Measurements from ENCODE around the gene URB1.
A peak's percentile ranks its signal among the peaks of the same experiment; 100 is the strongest.
"Not testable (repeated sequence)": the region's sequence is repeated elsewhere in the genome, so short reads cannot be mapped to it uniquely, and the experiment has no call there.

The URB1 gene

GRCh38 chr21:32278103-32278502 lies 114.7 kb downstream of the URB1 start:
- Histone ChIP-seq H3K4me1 (ENCODE audit: control insufficient read depth, insufficient read depth, low read length) (peaks cover 5% of the 10 kb centered on the region), H3K36me3 (ENCODE audit: control insufficient read depth, insufficient read depth, low read length) (no peaks in the 10 kb centered on the region), H3K27ac (ENCODE audit: low read depth, low read length) (no peak overlapping the region), H3K27me3 (ENCODE audit: control insufficient read depth, insufficient read depth, low read length) (no peaks in the 10 kb centered on the region), H3K9ac (ENCODE audit: low read length) (no peak overlapping the region), H3K4me3 (ENCODE audit: low read length) (peak overlapping the region; percentile 92)

GRCh38 chr21:32276671-32277070 lies 116.1 kb downstream of the URB1 start:
- Histone ChIP-seq H3K9ac (ENCODE audit: low read length) (no peak overlapping the region), H3K4me1 (ENCODE audit: control insufficient read depth, insufficient read depth, low read length) (peaks cover 5% of the 10 kb centered on the region), H3K27me3 (ENCODE audit: control insufficient read depth, insufficient read depth, low read length) (no peaks in the 10 kb centered on the region), H3K36me3 (ENCODE audit: control insufficient read depth, insufficient read depth, low read length) (no peaks in the 10 kb centered on the region), H3K27ac (ENCODE audit: low read depth, low read length) (no peak overlapping the region), H3K4me3 (ENCODE audit: low read length) (no peak overlapping the region)

GRCh38 chr21:32270748-32271147 lies 122.1 kb downstream of the URB1 start:
- Histone ChIP-seq H3K36me3 (ENCODE audit: control insufficient read depth, insufficient read depth, low read length) (no peaks in the 10 kb centered on the region), H3K4me1 (ENCODE audit: control insufficient read depth, insufficient read depth, low read length) (no peaks in the 10 kb centered on the region), H3K9ac (ENCODE audit: low read length) (no peak overlapping the region), H3K4me3 (ENCODE audit: low read length) (no peak overlapping the region), H3K27ac (ENCODE audit: low read depth, low read length) (no peak overlapping the region), H3K27me3 (ENCODE audit: control insufficient read depth, insufficient read depth, low read length) (no peaks in the 10 kb centered on the region)

- not testable (repeated sequence) for H3K27ac ChIP-seq (ENCODE audit: low read depth, low read length); H3K4me1 ChIP-seq (ENCODE audit: control insufficient read depth, insufficient read depth, low read length); H3K27me3 ChIP-seq (ENCODE audit: control insufficient read depth, insufficient read depth, low read length); H3K36me3 ChIP-seq (ENCODE audit: control insufficient read depth, insufficient read depth, low read length); H3K9ac ChIP-seq (ENCODE audit: low read length); H3K4me3 ChIP-seq (ENCODE audit: low read length)
Measured at GRCh38 chr21:32265321-32265720, 127.5 kb downstream of the URB1 start.

DNA sequence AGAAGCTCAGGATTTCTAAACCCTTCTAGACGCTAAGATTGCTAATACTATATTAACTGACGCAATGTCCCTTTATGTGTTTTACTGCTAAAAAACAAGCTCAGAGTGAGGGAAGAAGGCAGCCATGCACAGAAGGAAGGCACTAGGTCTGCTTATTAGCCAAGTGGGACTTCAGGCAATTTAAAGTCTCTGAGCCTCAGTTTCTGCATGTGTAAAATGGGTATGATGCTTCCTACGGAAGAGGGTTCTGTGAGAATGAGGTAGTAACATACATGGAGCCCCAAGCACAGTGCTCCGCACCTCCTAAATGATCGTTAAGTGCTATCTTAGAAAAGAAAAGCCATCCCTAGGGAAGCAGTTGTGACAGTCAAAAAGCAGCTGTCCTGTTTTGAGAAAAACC lies 130.9 kb downstream of the URB1 start:
- Histone ChIP-seq H3K4me1 (ENCODE audit: control insufficient read depth, insufficient read depth, low read length) (peaks cover 5% of the 10 kb centered on the region), H3K27ac (ENCODE audit: low read depth, low read length) (no peak overlapping the region), H3K36me3 (ENCODE audit: control insufficient read depth, insufficient read depth, low read length) (no peaks in the 10 kb centered on the region), H3K4me3 (ENCODE audit: low read length) (no peak overlapping the region), H3K9ac (ENCODE audit: low read length) (no peak overlapping the region), H3K27me3 (ENCODE audit: control insufficient read depth, insufficient read depth, low read length) (no peaks in the 10 kb centered on the region)

Measured in rectal smooth muscle tissue (tissue), 1 donor.